LNCAP (cell line): Measurements from ENCODE around the gene PRPS1.

Source experiments
- TF ChIP-seq, protein P1 (sequence below): fragments of 450-650 bp; IDR thresholded peaks from 2 replicates; pipeline ENCODE4 v1.5.1; 2017; ENCODE audit warnings: mild to moderate bottlenecking

The PRPS1 gene

DNA sequence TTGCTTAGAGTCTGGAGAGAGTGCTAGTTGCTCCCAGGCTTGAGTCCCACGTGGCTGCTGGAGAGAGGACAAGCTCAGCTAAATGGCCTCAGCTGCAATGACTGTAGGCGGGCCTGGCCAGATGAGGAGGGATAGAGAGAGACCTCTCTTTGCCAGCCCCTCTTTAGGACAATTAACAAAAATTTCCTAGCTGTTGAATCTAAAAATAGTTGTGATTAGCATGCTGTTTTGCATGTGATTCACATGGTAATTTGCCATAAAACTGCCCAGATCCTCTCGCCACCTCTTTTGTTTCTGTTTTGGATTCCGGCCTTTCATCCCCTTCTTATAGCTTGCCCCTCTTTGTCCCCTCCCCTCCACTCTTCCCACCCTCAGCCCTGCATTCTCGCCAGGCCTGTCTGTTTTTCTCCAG is 28.9 kb upstream of the PRPS1 start:
- TF ChIP-seq, protein P1, sequence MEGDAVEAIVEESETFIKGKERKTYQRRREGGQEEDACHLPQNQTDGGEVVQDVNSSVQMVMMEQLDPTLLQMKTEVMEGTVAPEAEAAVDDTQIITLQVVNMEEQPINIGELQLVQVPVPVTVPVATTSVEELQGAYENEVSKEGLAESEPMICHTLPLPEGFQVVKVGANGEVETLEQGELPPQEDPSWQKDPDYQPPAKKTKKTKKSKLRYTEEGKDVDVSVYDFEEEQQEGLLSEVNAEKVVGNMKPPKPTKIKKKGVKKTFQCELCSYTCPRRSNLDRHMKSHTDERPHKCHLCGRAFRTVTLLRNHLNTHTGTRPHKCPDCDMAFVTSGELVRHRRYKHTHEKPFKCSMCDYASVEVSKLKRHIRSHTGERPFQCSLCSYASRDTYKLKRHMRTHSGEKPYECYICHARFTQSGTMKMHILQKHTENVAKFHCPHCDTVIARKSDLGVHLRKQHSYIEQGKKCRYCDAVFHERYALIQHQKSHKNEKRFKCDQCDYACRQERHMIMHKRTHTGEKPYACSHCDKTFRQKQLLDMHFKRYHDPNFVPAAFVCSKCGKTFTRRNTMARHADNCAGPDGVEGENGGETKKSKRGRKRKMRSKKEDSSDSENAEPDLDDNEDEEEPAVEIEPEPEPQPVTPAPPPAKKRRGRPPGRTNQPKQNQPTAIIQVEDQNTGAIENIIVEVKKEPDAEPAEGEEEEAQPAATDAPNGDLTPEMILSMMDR: no peak

DNA sequence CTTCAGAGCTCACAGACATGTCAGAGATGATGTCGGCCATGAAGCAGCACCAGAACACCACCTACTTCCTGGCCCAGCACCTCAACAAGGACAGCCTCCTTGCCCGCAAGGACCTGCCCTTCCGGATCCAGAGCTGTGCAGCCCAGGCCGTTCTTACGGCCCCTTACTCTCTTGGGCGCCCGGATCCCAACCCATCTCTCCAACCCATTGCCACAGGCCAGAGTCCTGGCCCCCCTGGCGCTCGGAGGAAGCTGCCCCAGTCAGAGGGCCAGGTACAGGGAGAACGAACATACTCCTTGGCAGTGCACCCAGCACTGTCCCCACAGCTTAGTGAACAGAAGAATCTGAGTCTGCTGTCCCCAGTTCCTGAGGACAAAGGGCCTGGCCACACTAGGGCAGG is 27.9 kb upstream of the PRPS1 start:
- TF ChIP-seq, protein P1: no peak

DNA sequence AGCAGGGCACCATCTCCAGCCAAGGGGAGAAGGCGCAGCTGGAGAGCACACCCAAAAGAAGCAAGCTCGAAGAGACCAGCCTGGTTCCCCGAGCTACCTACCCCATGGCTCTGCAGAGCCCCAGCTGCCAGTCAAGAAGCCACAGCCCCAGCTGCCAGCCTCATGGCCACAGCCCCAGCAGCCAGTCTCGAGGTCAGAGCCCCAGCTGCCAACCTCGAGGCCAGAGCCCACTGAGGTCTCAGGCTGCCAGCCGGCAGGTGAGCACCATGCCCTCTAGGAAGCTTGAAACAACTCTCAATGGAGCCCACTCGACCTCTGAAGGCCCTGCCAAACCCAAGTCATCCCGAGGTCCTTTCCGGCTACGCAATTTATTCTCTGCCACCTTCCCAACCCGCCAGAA is 27.0 kb upstream of the PRPS1 start:
- TF ChIP-seq, protein P1: no peak

DNA sequence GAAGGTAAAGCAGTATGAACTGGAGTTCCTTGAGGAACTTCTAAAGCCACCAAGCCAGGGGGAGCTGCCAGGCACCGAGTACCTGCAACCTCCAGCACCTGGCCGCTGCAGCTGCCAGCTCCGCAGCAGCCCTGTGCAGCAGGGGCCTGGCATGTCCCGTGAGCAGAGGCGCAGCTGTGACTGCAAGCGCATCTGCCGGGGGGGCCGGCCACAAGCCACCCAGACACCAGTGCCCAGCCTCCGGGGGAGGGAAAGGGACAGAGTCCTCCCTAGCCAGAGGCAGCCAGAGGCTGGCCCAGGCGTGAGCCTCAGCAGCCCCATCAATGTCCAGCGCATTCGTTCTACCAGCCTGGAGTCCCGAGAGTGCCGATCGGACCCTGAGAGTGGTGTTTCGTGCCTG is 26.6 kb upstream of the PRPS1 start:
- TF ChIP-seq, protein P1: no peak

DNA sequence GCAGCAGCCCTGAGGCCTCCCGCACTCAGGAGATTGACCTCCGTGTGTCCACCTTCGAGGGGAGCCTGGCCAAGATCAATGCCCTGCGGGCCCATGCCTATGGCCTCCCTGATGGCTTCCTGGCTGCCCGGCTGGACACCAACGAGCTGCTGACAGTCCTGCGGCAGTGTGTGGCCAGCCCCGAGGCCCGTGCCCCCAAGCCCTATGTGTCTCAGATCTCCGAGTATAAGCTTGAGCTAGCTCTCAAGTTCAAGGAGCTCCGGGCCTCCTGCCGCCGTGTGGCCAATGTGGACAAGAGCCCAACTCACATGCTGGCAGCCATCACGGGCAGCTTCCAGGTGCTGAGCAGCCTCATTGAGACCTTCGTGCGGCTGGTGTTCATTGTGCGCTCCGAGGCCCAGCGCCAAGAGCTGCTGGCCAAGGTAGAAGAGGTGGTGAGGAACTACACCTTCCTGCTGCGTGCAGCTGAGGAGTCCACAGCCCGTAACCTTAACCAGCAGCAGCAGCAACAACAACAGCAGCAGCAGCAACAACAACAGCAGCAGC is 25.5 kb upstream of the PRPS1 start:
- TF ChIP-seq, protein P1: no peak

DNA sequence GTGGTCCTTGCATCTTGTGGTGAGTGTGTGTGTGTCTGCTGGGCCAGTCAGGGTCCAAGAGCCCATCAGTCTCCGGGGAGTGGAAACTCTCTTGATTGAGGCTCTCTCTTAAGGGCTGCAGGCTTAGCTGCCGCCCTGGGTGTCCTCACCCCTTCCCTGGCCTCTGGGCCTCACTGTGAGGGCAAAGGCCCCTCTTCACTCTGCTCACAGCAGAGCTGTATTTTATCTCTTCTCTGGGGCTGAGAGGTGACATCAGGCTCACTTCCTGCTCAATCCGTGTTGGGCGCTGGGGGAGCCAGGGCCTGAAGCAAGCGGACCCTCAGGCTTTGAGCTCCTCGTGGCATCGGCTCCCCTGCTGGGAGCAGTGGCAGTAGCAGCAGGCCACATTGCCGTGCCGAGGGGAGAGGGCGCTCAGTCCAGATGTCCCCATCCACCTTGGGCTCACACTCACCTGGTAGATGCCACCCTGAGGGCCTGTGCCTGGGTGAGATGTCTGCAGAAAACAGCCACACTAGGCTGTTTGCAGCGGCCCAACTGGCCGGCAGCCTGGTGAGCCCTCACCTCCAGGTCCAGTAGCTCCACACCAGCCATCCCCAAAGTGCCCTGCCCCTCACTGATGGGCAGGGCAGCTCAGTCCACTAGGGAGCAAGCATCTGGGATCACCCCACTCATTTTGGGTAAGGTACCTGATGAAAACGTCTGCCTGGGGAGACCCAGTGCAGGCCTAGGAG is 24.7 kb upstream of the PRPS1 start:
- TF ChIP-seq, protein P1: no peak

DNA sequence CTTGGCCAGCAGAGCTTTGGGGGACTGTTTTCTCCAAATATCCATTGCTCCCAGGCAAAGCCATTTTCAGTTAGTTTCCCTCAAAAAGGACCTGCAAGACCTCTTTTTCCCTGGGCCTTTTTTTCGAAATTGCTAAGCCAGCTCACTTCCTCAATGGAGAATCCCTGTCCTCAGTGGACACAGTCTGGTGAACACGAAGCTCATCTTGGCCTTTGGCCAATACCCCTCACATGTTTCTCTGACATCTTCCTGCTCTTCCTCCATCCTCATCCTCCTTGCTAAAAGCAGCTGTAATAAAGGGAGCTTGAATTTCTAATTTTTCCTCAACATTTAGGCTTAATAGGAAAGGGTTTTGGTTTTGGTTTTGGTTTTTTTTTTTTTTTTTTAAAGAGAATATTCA is 17.6 kb upstream of the PRPS1 start:
- TF ChIP-seq, protein P1: no peak
